GM10266 (cell line): ENCODE results near the gene PPOX.

Source experiments
- DNase-seq: peaks from one replicate; pipeline ENCODE4 v3.0.0; 2012; ENCODE audit errors: extremely low spot score
- CTCF ChIP-seq: IDR thresholded peaks from 2 replicates; pipeline ENCODE4 v1.5.1; 2012; ENCODE audit warnings: mild to moderate bottlenecking, low read depth; ENCODE audit not compliant: control insufficient read depth, insufficient read depth; ENCODE audit errors: missing control alignments

PPOX gene

GRCh38 chr1:161172349-161172748 is 6.1 kb downstream of the PPOX start:
- DNase-seq, result no peak
- no peak for TF ChIP-seq CTCF

- DNase-seq, result no peak
- TF ChIP-seq CTCF, result no peak
These were observed 6.7 kb downstream of the PPOX start for GRCh38 chr1:161172776-161173376.

GRCh38 chr1:161173711-161174110 is 7.5 kb downstream of the PPOX start:
- DNase-seq, result no peak
- no peak for TF ChIP-seq CTCF

GRCh38 chr1:161174911-161175310 is 8.7 kb downstream of the PPOX start:
- no peak for TF ChIP-seq CTCF
- DNase-seq, result no peak

- no peak for TF ChIP-seq CTCF
- no peak for DNase-seq
These were observed 9.7 kb downstream of the PPOX start for GRCh38 chr1:161175771-161176453.

- no peak for DNase-seq
- TF ChIP-seq CTCF, result no peak
These were observed 10.4 kb downstream of the PPOX start for GRCh38 chr1:161176468-161177111.

- TF ChIP-seq CTCF, result no peak
- peak; percentile 93 for DNase-seq
These were observed 11.1 kb downstream of the PPOX start, which contains the start of gene B4GALT3 for GRCh38 chr1:161177112-161177935. Gene B4GALT3, minus strand, starts transcription at chr1:161177507. Its CDS starts 1,447 bp downstream, at chr1:161176060.
